Measurements from ENCODE around the gene ZNF529. TPM values are rescaled to one million over a fixed set of nuclear protein-coding genes. Genes with fewer than 3 reads are reported as not detected.
"Not testable (repeated sequence)": the region's sequence is repeated elsewhere in the genome, so short reads cannot be mapped to it uniquely, and the experiment has no call there.

Gene ZNF529
- 3.8 TPM for total RNA-seq

- Histone ChIP-seq H3K27ac (peak within 1 kb of the TSS; percentile 83 to 88), H3K27me3 (no peaks in the 10 kb centered on the region), H3K4me3 (peak within 1 kb of the TSS; percentile 79 to 82), H3K36me3 (peaks cover 27 to 57% of the 10 kb centered on the region in 2 donors), H3K4me1 (peaks cover 3 to 9% of the 10 kb centered on the region in 2 donors), H3K9me3 (peaks cover 0 to 31% of the 10 kb centered on the region in 2 donors)
- intact Hi-C loops (cut with DNase I): loop anchor here (1.0 to 10.0 kb wide), 4 partner anchors 45 to 458 kb away; partner anchors contain the start of genes OVOL3, POLR2I, TBCB and ZNF260
- TF ChIP-seq CTCF (IDR thresholded peaks at IDR 0.05): no peak
- peak; percentile 66 to 95 for DNase-seq (ENCODE audit: low spot score in 2 of 2)
Measured at GRCh38 chr19:36573020-36573894, at the start of gene ZNF529. Gene ZNF529, minus strand, starts transcription at chr19:36573292. Its CDS starts 946 bp downstream, at chr19:36572346.

GRCh38 chr19:36605877-36606478 is 32.9 kb upstream of the ZNF529 start:
- Histone ChIP-seq H3K36me3 (peaks cover 13 to 19% of the 10 kb centered on the region in 2 donors), H3K4me3 (peak overlapping the region; percentile 60 to 84), H3K9me3 (peaks cover 0 to 3% of the 10 kb centered on the region in 2 donors), H3K27ac (peak overlapping the region; percentile 70 to 84), H3K27me3 (no peaks in the 10 kb centered on the region), H3K4me1 (peaks cover 0 to 4% of the 10 kb centered on the region in 2 donors)
- intact Hi-C loops (cut with DNase I): no loop called here
- TF ChIP-seq CTCF (IDR thresholded peaks at IDR 0.05): no peak
- DNase-seq (ENCODE audit: low spot score in 2 of 2): no peak

- TF ChIP-seq CTCF (IDR thresholded peaks at IDR 0.05): no peak
- Histone ChIP-seq H3K36me3 (peaks cover 9 to 12% of the 10 kb centered on the region in 2 donors), H3K9me3 (peaks cover 0 to 7% of the 10 kb centered on the region in 2 donors), H3K27ac (peak within 1 kb of the TSS; percentile 70 to 84), H3K27me3 (no peaks in the 10 kb centered on the region), H3K4me3 (peak within 1 kb of the TSS; percentile 60 to 84), H3K4me1 (peaks cover 0 to 4% of the 10 kb centered on the region in 2 donors)
- DNase-seq (ENCODE audit: low spot score in 2 of 2): peak; percentile 9 to 68
- intact Hi-C loops (cut with DNase I): no loop called here
Measured at GRCh38 chr19:36605101-36605876, 32.2 kb upstream of the ZNF529 start, which contains the start of gene ZNF382. Gene ZNF382, plus strand, starts transcription at chr19:36605313. Its CDS starts 4,602 bp downstream, at chr19:36609915.

GRCh38 chr19:36604656-36605100 is 31.6 kb upstream of the ZNF529 start:
- TF ChIP-seq CTCF (IDR thresholded peaks at IDR 0.05): no peak
- intact Hi-C loops (cut with DNase I): no loop called here
- H3K27me3 ChIP-seq: no peaks in the 10 kb centered on the region
- H3K27ac ChIP-seq: peak overlapping the region; percentile 70 to 84
- peaks cover 5 to 7% of the 10 kb centered on the region in 2 donors for H3K36me3 ChIP-seq
- peaks cover 0 to 4% of the 10 kb centered on the region in 2 donors for H3K4me1 ChIP-seq
- peak; percentile 51 to 75 for DNase-seq (ENCODE audit: low spot score in 2 of 2)
- peaks cover 0 to 12% of the 10 kb centered on the region in 2 donors for H3K9me3 ChIP-seq
- peak overlapping the region; percentile 60 to 84 for H3K4me3 ChIP-seq

- H3K36me3 ChIP-seq; H3K4me1 ChIP-seq; DNase-seq (ENCODE audit: low spot score in 2 of 2); H3K4me3 ChIP-seq; intact Hi-C loops (cut with DNase I); H3K27ac ChIP-seq; H3K27me3 ChIP-seq: not testable (repeated sequence)
- H3K9me3 ChIP-seq: peaks cover 6 to 22% of the 10 kb centered on the region in 2 donors
Measured at GRCh38 chr19:36602681-36603080, 29.6 kb upstream of the ZNF529 start.
